ENCODE results near the gene WNK4.
A peak's percentile ranks its signal among the peaks of the same experiment; 100 is the strongest.

Gene WNK4

GRCh38 chr17:42843358-42843934 is 63.0 kb downstream of the WNK4 start:
- Histone ChIP-seq H2AFZ (ENCODE audit: low read length, unreplicated experiment) (no peak overlapping the region), H3K27ac (ENCODE audit: low read depth, low read length) (no peak overlapping the region), H3K27me3 (ENCODE audit: insufficient read depth, low read length) (no peaks in the 10 kb centered on the region), H3K4me1 (ENCODE audit: control insufficient read depth, insufficient read depth, low read length, unreplicated experiment) (peaks cover 32% of the 10 kb centered on the region), H3K36me3 (ENCODE audit: insufficient read depth, low read length) (peaks cover 25% of the 10 kb centered on the region; the same call in 1 of the 2 replicates), H3K79me2 (ENCODE audit: control insufficient read depth, insufficient read depth, low read length, unreplicated experiment) (peaks cover 6% of the 10 kb centered on the region), H3K4me3 (ENCODE audit: low read depth, low read length) (no peak overlapping the region)

- no peak within 1 kb of the TSS for H3K4me3 ChIP-seq (ENCODE audit: low read depth, low read length)
- H3K27ac ChIP-seq (ENCODE audit: low read depth, low read length) = peak within 1 kb of the TSS; percentile 76
- H3K4me1 ChIP-seq (ENCODE audit: control insufficient read depth, insufficient read depth, low read length, unreplicated experiment) = peaks cover 32% of the 10 kb centered on the region
- H3K79me2 ChIP-seq (ENCODE audit: control insufficient read depth, insufficient read depth, low read length, unreplicated experiment) = peaks cover under 1% of the 10 kb centered on the region
- no peaks in the 10 kb centered on the region for H3K27me3 ChIP-seq (ENCODE audit: insufficient read depth, low read length)
- peaks cover 17% of the 10 kb centered on the region; the same call in 1 of the 2 replicates for H3K36me3 ChIP-seq (ENCODE audit: insufficient read depth, low read length)
- no peak within 1 kb of the TSS for H2AFZ ChIP-seq (ENCODE audit: low read length, unreplicated experiment)
Observed at GRCh38 chr17:42844271-42844670, 63.9 kb downstream of the WNK4 start, which contains the start of gene AOC2. AOC2 (plus strand) TSS chr17:42844580; CDS start chr17:42844627, 47 bp downstream.

DNA sequence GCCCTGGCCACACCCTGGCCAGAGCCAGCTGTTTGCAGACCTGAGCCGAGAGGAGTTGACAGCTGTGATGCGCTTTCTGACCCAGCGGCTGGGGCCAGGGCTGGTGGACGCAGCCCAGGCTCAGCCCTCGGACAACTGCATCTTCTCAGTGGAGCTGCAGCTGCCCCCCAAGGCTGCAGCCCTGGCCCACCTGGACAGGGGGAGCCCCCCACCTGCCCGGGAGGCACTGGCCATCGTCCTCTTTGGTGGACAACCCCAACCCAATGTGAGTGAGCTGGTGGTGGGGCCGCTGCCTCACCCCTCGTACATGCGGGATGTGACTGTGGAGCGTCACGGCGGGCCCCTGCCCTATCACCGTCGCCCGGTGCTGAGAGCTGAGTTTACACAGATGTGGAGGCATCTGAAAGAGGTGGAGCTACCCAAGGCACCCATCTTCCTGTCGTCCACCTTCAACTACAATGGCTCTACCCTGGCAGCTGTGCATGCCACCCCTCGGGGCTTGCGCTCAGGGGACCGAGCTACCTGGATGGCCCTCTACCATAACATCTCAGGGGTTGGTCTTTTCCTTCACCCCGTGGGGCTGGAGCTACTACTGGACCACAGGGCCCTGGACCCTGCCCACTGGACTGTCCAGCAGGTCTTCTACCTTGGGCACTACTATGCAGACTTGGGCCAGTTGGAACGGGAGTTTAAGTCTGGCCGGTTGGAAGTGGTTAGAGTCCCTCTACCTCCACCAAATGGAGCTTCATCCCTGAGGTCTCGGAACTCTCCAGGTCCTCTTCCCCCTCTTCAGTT is 64.5 kb downstream of the WNK4 start:
- H3K4me1 ChIP-seq (ENCODE audit: control insufficient read depth, insufficient read depth, low read length, unreplicated experiment) = peaks cover 33% of the 10 kb centered on the region
- H3K4me3 ChIP-seq (ENCODE audit: low read depth, low read length) = no peak overlapping the region
- no peaks in the 10 kb centered on the region for H3K27me3 ChIP-seq (ENCODE audit: insufficient read depth, low read length)
- peaks cover 17% of the 10 kb centered on the region; the same call in 1 of the 2 replicates for H3K36me3 ChIP-seq (ENCODE audit: insufficient read depth, low read length)
- no peak overlapping the region for H2AFZ ChIP-seq (ENCODE audit: low read length, unreplicated experiment)
- no peaks in the 10 kb centered on the region for H3K79me2 ChIP-seq (ENCODE audit: control insufficient read depth, insufficient read depth, low read length, unreplicated experiment)
- H3K27ac ChIP-seq (ENCODE audit: low read depth, low read length) = peak overlapping the region; percentile 76

DNA sequence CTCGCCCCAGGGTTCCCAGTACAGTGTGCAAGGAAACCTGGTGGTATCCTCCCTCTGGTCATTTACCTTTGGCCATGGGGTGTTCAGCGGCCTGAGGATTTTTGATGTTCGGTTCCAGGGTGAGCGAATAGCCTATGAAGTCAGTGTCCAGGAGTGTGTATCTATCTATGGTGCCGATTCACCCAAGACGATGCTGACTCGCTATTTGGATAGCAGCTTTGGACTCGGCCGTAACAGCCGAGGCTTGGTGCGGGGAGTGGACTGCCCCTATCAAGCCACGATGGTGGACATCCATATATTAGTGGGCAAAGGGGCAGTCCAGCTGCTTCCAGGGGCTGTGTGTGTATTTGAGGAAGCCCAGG is 65.1 kb downstream of the WNK4 start:
- H2AFZ ChIP-seq (ENCODE audit: low read length, unreplicated experiment) = no peak overlapping the region
- H3K27ac ChIP-seq (ENCODE audit: low read depth, low read length) = peak overlapping the region; percentile 76
- peaks cover 17% of the 10 kb centered on the region; the same call in 1 of the 2 replicates for H3K36me3 ChIP-seq (ENCODE audit: insufficient read depth, low read length)
- H3K79me2 ChIP-seq (ENCODE audit: control insufficient read depth, insufficient read depth, low read length, unreplicated experiment) = no peaks in the 10 kb centered on the region
- peaks cover 36% of the 10 kb centered on the region for H3K4me1 ChIP-seq (ENCODE audit: control insufficient read depth, insufficient read depth, low read length, unreplicated experiment)
- no peaks in the 10 kb centered on the region for H3K27me3 ChIP-seq (ENCODE audit: insufficient read depth, low read length)
- no peak overlapping the region for H3K4me3 ChIP-seq (ENCODE audit: low read depth, low read length)

DNA sequence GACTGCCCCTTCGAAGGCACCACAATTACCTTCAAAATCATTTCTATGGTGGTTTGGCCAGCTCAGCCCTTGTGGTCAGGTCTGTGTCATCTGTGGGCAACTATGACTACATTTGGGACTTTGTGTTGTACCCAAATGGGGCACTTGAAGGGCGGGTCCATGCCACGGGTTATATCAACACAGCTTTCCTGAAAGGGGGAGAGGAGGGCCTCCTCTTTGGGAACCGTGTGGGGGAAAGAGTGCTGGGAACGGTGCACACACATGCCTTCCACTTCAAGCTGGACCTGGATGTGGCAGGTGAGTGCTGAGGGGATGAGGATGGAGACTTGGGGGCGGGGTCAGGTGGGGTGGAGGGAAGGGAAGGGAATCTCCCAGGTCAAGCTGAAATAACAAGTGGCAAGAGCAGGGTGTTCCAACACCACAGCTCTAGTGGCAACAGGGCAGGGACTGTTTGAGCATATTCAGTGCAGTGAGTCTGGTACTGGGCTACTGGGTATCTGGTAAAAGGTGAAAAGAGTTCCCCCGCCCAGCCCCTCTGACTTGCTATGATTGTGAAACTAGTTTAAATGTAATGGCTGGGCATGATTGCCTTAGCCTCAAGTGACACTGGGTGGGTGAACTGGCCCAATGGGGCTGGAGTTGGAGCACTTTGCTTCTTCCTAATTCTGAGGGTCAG is 65.6 kb downstream of the WNK4 start:
- no peaks in the 10 kb centered on the region for H3K27me3 ChIP-seq (ENCODE audit: insufficient read depth, low read length)
- H2AFZ ChIP-seq (ENCODE audit: low read length, unreplicated experiment) = no peak overlapping the region
- H3K27ac ChIP-seq (ENCODE audit: low read depth, low read length) = peak overlapping the region; percentile 76
- peaks cover 41% of the 10 kb centered on the region for H3K4me1 ChIP-seq (ENCODE audit: control insufficient read depth, insufficient read depth, low read length, unreplicated experiment)
- no peaks in the 10 kb centered on the region for H3K79me2 ChIP-seq (ENCODE audit: control insufficient read depth, insufficient read depth, low read length, unreplicated experiment)
- H3K4me3 ChIP-seq (ENCODE audit: low read depth, low read length) = no peak overlapping the region
- peaks cover 16% of the 10 kb centered on the region; the same call in 1 of the 2 replicates for H3K36me3 ChIP-seq (ENCODE audit: insufficient read depth, low read length)
